Measurements from ENCODE around the gene C9orf85.

Gene C9orf85

DNA sequence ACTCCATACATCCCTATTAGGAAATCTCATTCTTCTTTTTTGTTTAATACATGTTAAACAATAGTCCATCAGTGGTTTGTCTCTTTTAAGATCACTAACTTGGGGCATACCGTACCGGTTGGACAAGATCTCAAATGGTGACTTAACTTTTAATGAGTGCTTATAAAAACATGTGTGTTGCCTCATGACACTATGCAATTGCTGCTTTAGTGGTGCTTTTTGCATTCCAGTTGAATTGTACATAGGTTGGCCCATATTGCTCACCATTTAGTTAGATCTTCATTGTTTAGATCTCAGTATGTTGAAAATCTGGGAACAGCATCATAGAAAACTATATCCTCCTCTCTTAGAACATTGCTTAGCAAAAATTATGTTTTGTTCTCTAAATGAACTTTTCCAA, 17.8 kb downstream of the C9orf85 start:
- TF ChIP-seq, protein P1, sequence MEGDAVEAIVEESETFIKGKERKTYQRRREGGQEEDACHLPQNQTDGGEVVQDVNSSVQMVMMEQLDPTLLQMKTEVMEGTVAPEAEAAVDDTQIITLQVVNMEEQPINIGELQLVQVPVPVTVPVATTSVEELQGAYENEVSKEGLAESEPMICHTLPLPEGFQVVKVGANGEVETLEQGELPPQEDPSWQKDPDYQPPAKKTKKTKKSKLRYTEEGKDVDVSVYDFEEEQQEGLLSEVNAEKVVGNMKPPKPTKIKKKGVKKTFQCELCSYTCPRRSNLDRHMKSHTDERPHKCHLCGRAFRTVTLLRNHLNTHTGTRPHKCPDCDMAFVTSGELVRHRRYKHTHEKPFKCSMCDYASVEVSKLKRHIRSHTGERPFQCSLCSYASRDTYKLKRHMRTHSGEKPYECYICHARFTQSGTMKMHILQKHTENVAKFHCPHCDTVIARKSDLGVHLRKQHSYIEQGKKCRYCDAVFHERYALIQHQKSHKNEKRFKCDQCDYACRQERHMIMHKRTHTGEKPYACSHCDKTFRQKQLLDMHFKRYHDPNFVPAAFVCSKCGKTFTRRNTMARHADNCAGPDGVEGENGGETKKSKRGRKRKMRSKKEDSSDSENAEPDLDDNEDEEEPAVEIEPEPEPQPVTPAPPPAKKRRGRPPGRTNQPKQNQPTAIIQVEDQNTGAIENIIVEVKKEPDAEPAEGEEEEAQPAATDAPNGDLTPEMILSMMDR (IDR thresholded peaks at IDR 0.05; ENCODE audit: low read depth, low read length), result no peak
- no peak overlapping the region for H3K4me3 ChIP-seq (ENCODE audit: low read depth, low read length)

DNA sequence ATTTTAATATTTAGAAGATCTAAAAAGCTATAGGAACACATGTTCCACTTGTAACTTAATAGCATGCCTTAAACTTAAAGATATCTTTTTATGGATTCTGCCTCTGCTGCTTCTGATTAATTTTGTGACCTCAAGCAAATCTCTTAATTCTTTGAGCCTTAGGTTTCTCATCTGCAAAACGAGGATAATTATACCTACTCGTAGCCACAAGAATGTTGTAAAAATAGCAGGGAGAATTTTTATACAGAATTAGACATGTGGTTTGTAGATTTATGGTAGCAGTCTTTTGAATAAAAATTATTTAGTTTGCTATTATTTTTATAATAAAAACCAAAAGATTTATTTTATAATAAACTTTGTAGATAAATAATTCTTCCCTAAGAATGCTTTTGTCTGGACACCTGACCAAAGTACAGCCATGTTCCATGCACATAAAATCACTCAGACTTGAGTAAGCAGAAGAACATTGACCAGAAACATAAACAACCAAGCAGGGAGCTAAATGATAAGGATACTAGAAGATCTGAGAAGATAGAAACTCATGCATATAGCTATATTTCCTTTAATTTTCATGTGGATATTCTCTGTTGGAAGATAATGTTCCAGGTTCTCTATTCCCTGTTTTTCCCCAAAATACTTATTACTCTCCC, 18.5 kb downstream of the C9orf85 start:
- no peak overlapping the region for H3K4me3 ChIP-seq (ENCODE audit: low read depth, low read length)
- TF ChIP-seq, protein P1 (IDR thresholded peaks at IDR 0.05; ENCODE audit: low read depth, low read length), result no peak

DNA sequence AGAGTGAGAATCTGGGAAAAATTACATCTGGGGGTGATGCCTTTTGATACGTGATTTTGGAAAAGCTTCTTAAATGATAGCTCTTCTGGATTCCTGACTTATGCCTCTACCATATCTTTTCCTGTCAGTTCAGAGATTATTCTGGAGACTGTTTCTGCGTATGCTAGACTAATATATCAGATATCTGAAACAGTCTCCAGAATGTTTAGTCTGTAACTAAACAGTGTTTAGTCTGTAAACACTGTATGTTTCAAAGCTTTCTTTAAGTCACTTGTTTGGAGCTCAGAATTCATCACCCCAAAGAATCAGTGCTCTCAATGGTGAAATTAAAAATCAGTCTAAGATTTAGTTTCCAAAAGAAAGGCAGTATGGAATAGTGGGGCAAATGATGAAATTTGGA, 19.7 kb downstream of the C9orf85 start:
- TF ChIP-seq, protein P1 (IDR thresholded peaks at IDR 0.05; ENCODE audit: low read depth, low read length), result no peak
- H3K4me3 ChIP-seq (ENCODE audit: low read depth, low read length), result no peak overlapping the region

DNA sequence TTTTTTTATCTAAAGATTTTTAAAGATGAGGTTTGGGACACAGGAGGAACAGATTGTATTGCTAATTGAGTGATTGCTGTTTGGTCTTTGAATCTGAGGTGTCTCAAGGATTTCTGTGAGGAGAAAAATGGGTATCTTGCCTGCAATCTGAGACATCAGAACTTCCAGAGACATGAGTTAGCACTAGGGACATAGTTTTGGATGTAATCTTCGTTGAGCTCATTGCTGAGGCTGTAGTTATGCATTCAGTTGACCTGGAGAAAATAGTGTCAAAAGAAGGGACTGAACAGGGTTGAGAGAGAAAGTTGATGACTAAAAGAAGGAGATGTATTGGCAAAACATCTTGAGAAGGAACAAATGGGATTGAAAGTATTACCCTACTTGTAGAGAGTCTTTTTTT, 24.6 kb downstream of the C9orf85 start:
- TF ChIP-seq, protein P1 (IDR thresholded peaks at IDR 0.05; ENCODE audit: low read depth, low read length), result no peak
- H3K4me3 ChIP-seq (ENCODE audit: low read depth, low read length), result no peak overlapping the region

DNA sequence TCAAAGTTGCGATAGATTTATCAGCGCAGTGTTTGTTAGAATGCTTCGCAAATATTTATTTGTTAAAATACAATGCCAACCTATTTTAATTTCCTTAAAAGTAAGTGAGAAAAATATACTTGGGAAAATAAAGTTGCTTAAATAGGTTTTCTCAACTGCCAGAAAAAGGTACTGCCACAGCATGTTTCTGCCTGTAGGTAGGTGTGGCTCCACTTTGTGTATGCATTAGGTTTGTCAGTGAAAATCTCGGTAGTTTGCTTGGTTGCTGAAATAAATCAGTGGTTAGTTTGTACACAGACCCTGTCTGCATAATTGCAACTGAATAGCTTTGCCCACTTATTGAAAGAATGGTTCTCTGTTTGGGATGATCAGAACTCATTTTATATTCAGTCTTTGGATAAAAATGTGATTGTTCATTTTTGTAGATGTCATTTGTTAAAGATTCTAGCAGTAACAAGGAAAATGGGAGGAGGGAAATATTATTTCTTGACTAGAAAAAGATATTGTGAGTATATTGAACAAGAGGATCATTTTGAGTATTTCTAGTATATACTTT, 25.7 kb downstream of the C9orf85 start:
- no peak overlapping the region for H3K4me3 ChIP-seq (ENCODE audit: low read depth, low read length)
- TF ChIP-seq, protein P1 (IDR thresholded peaks at IDR 0.05; ENCODE audit: low read depth, low read length), result no peak

DNA sequence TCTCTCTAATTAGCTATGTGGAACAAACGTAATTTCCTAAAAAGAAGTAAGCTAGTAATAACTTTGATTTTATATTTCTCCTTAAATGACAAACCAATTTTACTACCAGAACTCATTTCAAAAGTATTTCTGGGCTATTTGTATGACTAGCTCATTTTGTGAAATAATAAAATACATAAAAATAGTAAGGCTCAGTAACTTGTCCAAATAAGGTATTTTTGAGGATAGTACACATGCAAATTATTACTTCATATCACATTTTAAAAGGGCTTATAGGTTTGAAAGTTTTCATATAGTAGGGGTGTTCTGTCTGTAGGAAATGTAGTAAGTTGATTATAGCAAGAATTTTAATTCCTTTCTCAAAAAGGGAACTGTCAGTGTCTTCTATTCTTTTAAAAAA, 26.5 kb downstream of the C9orf85 start:
- H3K4me3 ChIP-seq (ENCODE audit: low read depth, low read length), result no peak overlapping the region
- TF ChIP-seq, protein P1 (IDR thresholded peaks at IDR 0.05; ENCODE audit: low read depth, low read length), result no peak

DNA sequence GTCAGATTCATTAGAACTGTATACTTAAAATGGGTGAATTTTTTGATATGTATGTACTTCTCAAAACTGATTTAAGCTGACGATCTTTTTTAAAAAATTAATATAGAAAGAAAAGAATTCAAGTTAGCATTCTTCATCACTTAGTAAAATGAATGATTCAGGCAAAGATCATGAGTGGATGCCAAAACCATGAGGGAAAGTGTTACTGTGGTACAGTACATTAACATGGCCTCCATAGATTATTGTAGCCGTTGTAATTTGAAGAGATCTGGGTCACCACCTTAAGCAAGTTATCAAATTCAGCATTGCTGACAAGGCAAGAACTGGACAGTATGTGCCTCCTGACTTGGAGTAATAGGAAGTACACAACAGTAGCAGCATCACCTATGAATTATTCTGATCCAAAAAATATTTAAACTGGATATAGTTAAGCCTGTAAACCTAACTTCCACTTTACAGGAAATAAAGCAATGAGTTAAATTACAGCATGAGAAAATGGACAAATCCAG, 29.7 kb downstream of the C9orf85 start:
- TF ChIP-seq, protein P1 (IDR thresholded peaks at IDR 0.05; ENCODE audit: low read depth, low read length), result no peak
- H3K4me3 ChIP-seq (ENCODE audit: low read depth, low read length), result no peak overlapping the region

Data from WI38 (cell line).